AML-193 (cell line): ENCODE data around the gene SNX33.
A peak's percentile ranks its signal among the peaks of the same experiment; 100 is the strongest.
"Not testable (repeated sequence)": the region's sequence is repeated elsewhere in the genome, so short reads cannot be mapped to it uniquely, and the experiment has no call there.

ENCODE experiments used
- DNase-seq, 2 experiments: peaks; one replicate each; lab custom pipeline; 2025; lab: John Stamatoyannopoulos, UW

SNX33 gene

GRCh38 chr15:75683646-75684312 lies 36.1 kb downstream of the SNX33 start:
- DNase-seq = peak; percentile 9 to 21

GRCh38 chr15:75684648-75685047 lies 36.9 kb downstream of the SNX33 start:
- DNase-seq = no peak

GRCh38 chr15:75685195-75685594 lies 37.5 kb downstream of the SNX33 start:
- DNase-seq = no peak

GRCh38 chr15:75686212-75686642 lies 38.5 kb downstream of the SNX33 start:
- DNase-seq = peak in 1 of 2 experiments; percentile 9

- no peak for DNase-seq
Measured at GRCh38 chr15:75687486-75688277, 40.0 kb downstream of the SNX33 start.

- DNase-seq = no peak
Measured at GRCh38 chr15:75688278-75688557, 40.5 kb downstream of the SNX33 start.

GRCh38 chr15:75688831-75689230 lies 41.1 kb downstream of the SNX33 start:
- DNase-seq = no peak

- DNase-seq = not testable (repeated sequence)
Measured at GRCh38 chr15:75689429-75689828, 41.7 kb downstream of the SNX33 start.

GRCh38 chr15:75692311-75692710 lies 44.6 kb downstream of the SNX33 start:
- not testable (repeated sequence) for DNase-seq

GRCh38 chr15:75693028-75693427 lies 45.3 kb downstream of the SNX33 start:
- DNase-seq = not testable (repeated sequence)

GRCh38 chr15:75693501-75694240 lies 46.0 kb downstream of the SNX33 start:
- DNase-seq = no peak

GRCh38 chr15:75694241-75695182 lies 46.8 kb downstream of the SNX33 start:
- DNase-seq = no peak

GRCh38 chr15:75695220-75695619 lies 47.5 kb downstream of the SNX33 start:
- no peak for DNase-seq

- no peak for DNase-seq
Measured at GRCh38 chr15:75695634-75696310, 48.1 kb downstream of the SNX33 start.

- DNase-seq = no peak
Measured at GRCh38 chr15:75696311-75696720, 48.6 kb downstream of the SNX33 start.

- DNase-seq = no peak
Measured at GRCh38 chr15:75696854-75697259, 49.1 kb downstream of the SNX33 start.

GRCh38 chr15:75697523-75697922 lies 49.8 kb downstream of the SNX33 start:
- no peak for DNase-seq

GRCh38 chr15:75697974-75698747 lies 50.4 kb downstream of the SNX33 start:
- DNase-seq = not testable (repeated sequence)

GRCh38 chr15:75699517-75699916 lies 51.8 kb downstream of the SNX33 start:
- peak in 1 of 2 experiments; percentile 14 for DNase-seq
